B cell (primary cell): ENCODE data around the gene CASTOR1. TPM values are rescaled to one million over a fixed set of nuclear protein-coding genes. Genes with fewer than 3 reads are reported as not detected.

Experiments used
- ATAC-seq: fragments of 200-7000 bp; cut with Tn5 transposase; one replicate; pipeline ENCODE4 v1.10.0; 2021; ENCODE audit warnings: low read depth, mild to moderate bottlenecking, moderate number of reproducible peaks, moderate library complexity
- CTCF ChIA-PET: fragments of 350-600 bp; sonication (Branson Sonifier 250); formaldehyde crosslinking; loops from one replicate; lab custom pipeline; 2021; ENCODE audit warnings: antibody characterized with exemption, inconsistent platforms; lab: Charles Lee
- POLR2A ChIA-PET: fragments of 350-600 bp; sonication (Branson Sonifier 250); formaldehyde crosslinking; loops from one replicate; lab custom pipeline; 2021; ENCODE audit warnings: antibody characterized with exemption; lab: Charles Lee
- DNase-seq: peaks from one replicate; pipeline ENCODE4 v3.0.0; 2013
- H2AFZ ChIP-seq: 2 replicates; pipeline ENCODE4 v1.6.1; 2012; ENCODE audit warnings: mild to moderate bottlenecking, low read depth, low read length; ENCODE audit not compliant: insufficient read depth, poor library complexity, severe bottlenecking
- H3K27ac ChIP-seq, 2 donors: 1 replicate in 1 of 2; 2 replicates in 1 of 2; pipeline ENCODE4 v1.5.1; 2012 to 2013; ENCODE audit warnings: low read length in 2 of 2, mild to moderate bottlenecking in 2 of 2, moderate library complexity in 1 of 2
- H3K27me3 ChIP-seq, 4 experiments: fragments of 200-600 bp in 1 of 4; sonication (generic) in 1 of 4; replicated peaks in 1 of 4; 1 replicate in 2 of 4; 2 replicates in 2 of 4; pipeline versions ENCODE4 v1.6.1 to v1.7.0; 2013 to 2016; ENCODE audit warnings: low read length in 3 of 4, mild to moderate bottlenecking in 2 of 4, mixed read lengths in 1 of 4, moderate library complexity in 1 of 4; ENCODE audit not compliant: insufficient read depth in 4 of 4, control insufficient read depth in 3 of 4; ENCODE audit errors: control extremely low read depth in 1 of 4
- H3K36me3 ChIP-seq, 2 experiments: replicated peaks in 1 of 2; 1 replicate in 1 of 2; 2 replicates in 1 of 2; pipeline versions ENCODE4 v1.6.1 to v1.7.1; 2013; ENCODE audit warnings: low read length in 1 of 2; ENCODE audit not compliant: insufficient read depth in 2 of 2, control insufficient read depth in 1 of 2; ENCODE audit errors: control extremely low read depth in 1 of 2, extremely low read depth in 1 of 2
- H3K4me1 ChIP-seq, 2 donors: fragments of 200-600 bp in 1 of 2; sonication (generic) in 1 of 2; 1 replicate in 1 of 2; 2 replicates in 1 of 2; pipeline versions ENCODE4 v1.5.1 to v1.6.1; 2013 to 2017; ENCODE audit warnings: low read length in 2 of 2; ENCODE audit not compliant: control insufficient read depth in 2 of 2, insufficient read depth in 2 of 2
- H3K4me2 ChIP-seq: replicated peaks from 2 replicates; pipeline ENCODE3; 2012; ENCODE audit warnings: mild to moderate bottlenecking, low read depth, low read length; ENCODE audit not compliant: poor library complexity, severe bottlenecking
- H3K4me3 ChIP-seq, 5 experiments: fragments of 200-600 bp in 1 of 5; sonication (generic) in 1 of 5; 1 replicate in 3 of 5; 2 replicates in 2 of 5; pipeline versions ENCODE4 v1.5.1 to v1.7.0; 2011 to 2016; ENCODE audit warnings: low read length in 4 of 5, mild to moderate bottlenecking in 4 of 5, low read depth in 2 of 5, control low read depth in 1 of 5, moderate library complexity in 1 of 5; ENCODE audit not compliant: insufficient read depth in 1 of 5; ENCODE audit errors: control extremely low read depth in 1 of 5, extremely low read depth in 1 of 5
- H3K79me2 ChIP-seq: fragments of 200-600 bp; sonication (generic); one replicate; pipeline ENCODE4 v1.6.0; 2016; ENCODE audit warnings: low read length; ENCODE audit not compliant: control insufficient read depth, insufficient read depth
- H3K9ac ChIP-seq: fragments of 200-600 bp; sonication (generic); 2 replicates; pipeline ENCODE4 v1.6.1; 2017; ENCODE audit warnings: mild to moderate bottlenecking, low read length, moderate library complexity
- H3K9me3 ChIP-seq, 3 donors: one replicate each; pipeline versions ENCODE4 v1.6.1 to v1.7.1; 2013; ENCODE audit warnings: low read length in 2 of 3; ENCODE audit not compliant: control insufficient read depth in 2 of 3, insufficient read depth in 1 of 3; ENCODE audit errors: control extremely low read depth in 1 of 3
- H4K20me1 ChIP-seq: 2 replicates; pipeline ENCODE4 v1.6.0; 2012; ENCODE audit warnings: mild to moderate bottlenecking, low read length; ENCODE audit not compliant: insufficient read depth, control insufficient read depth, poor library complexity, severe bottlenecking
- H3K27ac Mint-ChIP-seq: one replicate; pipeline ENCODE4 v1.8.0; 2021; ENCODE audit warnings: mixed read lengths
- H3K27me3 Mint-ChIP-seq: one replicate; pipeline ENCODE4 v1.8.0; 2021; ENCODE audit warnings: mixed read lengths
- H3K4me1 Mint-ChIP-seq: one replicate; pipeline ENCODE4 v1.8.0; 2021; ENCODE audit warnings: mixed read lengths
- H3K4me3 Mint-ChIP-seq: one replicate; pipeline ENCODE4 v1.8.0; 2021; ENCODE audit warnings: mixed read lengths
- H3K9me3 Mint-ChIP-seq: one replicate; pipeline ENCODE4 v1.8.0; 2022; ENCODE audit warnings: mixed read lengths; ENCODE audit not compliant: insufficient read depth
- CTCF ChIP-seq: fragments of 200-600 bp; IDR thresholded peaks from one replicate; pipeline ENCODE4 v1.8.0; 2022; ENCODE audit warnings: antibody characterized with exemption, mild to moderate bottlenecking
- EZH2 ChIP-seq: IDR thresholded peaks from 2 replicates; pipeline ENCODE4 v1.6.1; 2012; ENCODE audit warnings: borderline replicate concordance, low read depth, mild to moderate bottlenecking, moderate library complexity, low read length; ENCODE audit not compliant: insufficient read depth, poor library complexity, severe bottlenecking
- WGBS: methylation state at CpG from one replicate; pipeline ENCODE4 v1.1.5; 2013; ENCODE audit warnings: missing lambda C conversion rate; ENCODE audit not compliant: insufficient coverage; 5-methylcytosine and 5-hydroxymethylcytosine counted together
- intact Hi-C: fragments of 100-400 bp; cut with micrococcal nuclease; formaldehyde crosslinking; loops from one replicate; pipeline ENCODE4 v1.10.0; 2022
- polyA plus RNA-seq: library from polyadenylated mRNA; depleted of rRNA; stranded (reverse); fragments of >200 nt; gene quantifications from 2 replicates; pipeline ENCODE4 v1.2.3, GENCODE V29; 2012
- total RNA-seq, 2 donors: library from RNA; stranded (reverse); fragments of 120-200 nt in 1 of 2; gene quantifications; 1 replicate in 1 of 2; 2 replicates in 1 of 2; pipeline versions ENCODE4 v1.2.3 to v1.2.4, GENCODE V29; 2013 to 2022

The CASTOR1 gene
- total and polyA plus RNA-seq, 2 donors (not counting 1 experiment from before 2014, with no cell fraction given): 16.3 to 18.4 TPM

GRCh38 chr22:30252411-30253204 lies 36.7 kb downstream of the CASTOR1 start:
- intact Hi-C loops: no loop called here
- H3K36me3 ChIP-seq: no peaks in the 10 kb centered on the region
- no peak overlapping the region for H2AFZ ChIP-seq
- no peak overlapping the region for H3K4me3 ChIP-seq
- 84% methylated on average over 22 of the region's 22 CpGs for WGBS
- no peaks in the 10 kb centered on the region for H4K20me1 ChIP-seq
- H3K4me2 ChIP-seq: no peak overlapping the region
- TF ChIP-seq EZH2 (no peak), CTCF (no peak)
- H3K27me3 Mint-ChIP-seq: peaks cover 25% of the 10 kb centered on the region
- ATAC-seq (no peak), DNase-seq (no peak)
- H3K9me3 ChIP-seq: no peaks in the 10 kb centered on the region
- H3K27me3 ChIP-seq: peaks cover 0 to 24% (median 8%) of the 10 kb centered on the region in 4 experiments
- no peak overlapping the region for H3K27ac ChIP-seq
- H3K9ac ChIP-seq: no peak overlapping the region
- no peak overlapping the region for H3K4me3 Mint-ChIP-seq
- CTCF ChIA-PET: no interaction called here
- POLR2A ChIA-PET: no interaction called here
- H3K79me2 ChIP-seq: no peaks in the 10 kb centered on the region
- H3K4me1 ChIP-seq: peaks cover 0 to 9% of the 10 kb centered on the region in 2 donors
- no peaks in the 10 kb centered on the region for H3K9me3 Mint-ChIP-seq
- H3K4me1 Mint-ChIP-seq: peaks cover 4% of the 10 kb centered on the region
- no peak overlapping the region for H3K27ac Mint-ChIP-seq

- peaks cover 5% of the 10 kb centered on the region for H3K4me1 Mint-ChIP-seq
- intact Hi-C loops: no loop called here
- ATAC-seq (no peak), DNase-seq (no peak)
- POLR2A ChIA-PET: no interaction called here
- peaks cover 30% of the 10 kb centered on the region for H3K27me3 Mint-ChIP-seq
- H3K27ac Mint-ChIP-seq: no peak overlapping the region
- Histone ChIP-seq H3K27ac (no peak overlapping the region), H3K79me2 (no peaks in the 10 kb centered on the region), H3K9me3 (no peaks in the 10 kb centered on the region), H3K27me3 (peaks cover 0 to 33% (median 14%) of the 10 kb centered on the region in 4 experiments), H3K4me1 (peaks cover 4 to 15% of the 10 kb centered on the region in 2 donors), H3K9ac (no peak overlapping the region), H3K4me3 (no peak overlapping the region), H3K36me3 (no peaks in the 10 kb centered on the region), H4K20me1 (no peaks in the 10 kb centered on the region), H2AFZ (no peak overlapping the region), H3K4me2 (no peak overlapping the region)
- H3K4me3 Mint-ChIP-seq: no peak overlapping the region
- WGBS: 94% methylated on average over 9 of the region's 10 CpGs
- CTCF ChIA-PET: interaction anchor here (1.0 to 1.7 kb wide), 2 partner anchors 36 to 143 kb away, joined by 3 read pairs; no protein-coding TSS in a partner anchor
- no peak for TF ChIP-seq CTCF
- TF ChIP-seq EZH2: no peak
- H3K9me3 Mint-ChIP-seq: no peaks in the 10 kb centered on the region
These were observed 37.6 kb downstream of the CASTOR1 start for GRCh38 chr22:30251711-30252110.
